Daoy (cell line): ENCODE results near the gene CD300A. TPM values are rescaled to one million over a fixed set of nuclear protein-coding genes. Genes with fewer than 3 reads are reported as not detected.
"Not testable (repeated sequence)": the region's sequence is repeated elsewhere in the genome, so short reads cannot be mapped to it uniquely, and the experiment has no call there.

Source experiments
- DNase-seq: peaks from one replicate; pipeline ENCODE4 v3.0.0-alpha.2; 2015; ENCODE audit warnings: low read depth
- total RNA-seq: library from RNA; depleted of rRNA; stranded (reverse); fragments of >200 nt; shearing (Covaris generic); gene quantifications from 2 replicates; pipeline ENCODE4 v1.2.3, GENCODE V29; 2014

The CD300A gene
- total RNA-seq, 1 experiment from 2014 or later, result not detected

GRCh38 chr17:74518413-74518981, 52.1 kb downstream of the CD300A start:
- DNase-seq, result not testable (repeated sequence)

GRCh38 chr17:74520016-74520434, 53.6 kb downstream of the CD300A start:
- DNase-seq, result no peak

- peak; percentile 45 for DNase-seq
These were observed 54.5 kb downstream of the CD300A start for GRCh38 chr17:74520790-74521480.

DNA sequence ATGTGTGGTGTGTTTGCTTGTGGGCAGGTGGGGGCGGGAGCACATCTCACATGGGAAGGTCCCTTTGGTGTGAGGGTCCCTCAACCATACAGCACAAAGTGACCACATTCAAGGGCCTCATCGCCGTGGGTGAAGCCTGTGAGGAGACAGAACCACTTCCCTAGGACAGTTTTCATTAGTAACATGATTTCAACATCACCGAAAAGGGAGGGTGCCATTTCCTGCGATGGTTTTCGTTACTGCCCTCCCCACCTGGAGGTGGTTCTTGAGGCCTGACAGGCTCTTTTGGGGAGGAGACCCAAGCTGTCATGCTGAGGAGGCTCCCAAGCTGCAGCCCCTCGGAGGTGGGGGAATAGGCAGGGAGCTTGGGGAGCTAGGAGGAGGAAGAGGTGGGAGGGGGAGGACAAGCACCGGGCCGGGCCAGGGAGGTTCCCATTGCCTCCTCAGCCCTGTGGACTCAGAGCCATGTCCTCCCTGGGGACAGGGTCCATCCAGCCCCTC, 55.3 kb downstream of the CD300A start:
- DNase-seq, result no peak

- DNase-seq, result no peak
These were observed 56.1 kb downstream of the CD300A start for GRCh38 chr17:74522381-74523105.

GRCh38 chr17:74523308-74523707, 56.9 kb downstream of the CD300A start:
- no peak for DNase-seq

GRCh38 chr17:74524653-74525464, 58.4 kb downstream of the CD300A start:
- DNase-seq, result no peak

DNA sequence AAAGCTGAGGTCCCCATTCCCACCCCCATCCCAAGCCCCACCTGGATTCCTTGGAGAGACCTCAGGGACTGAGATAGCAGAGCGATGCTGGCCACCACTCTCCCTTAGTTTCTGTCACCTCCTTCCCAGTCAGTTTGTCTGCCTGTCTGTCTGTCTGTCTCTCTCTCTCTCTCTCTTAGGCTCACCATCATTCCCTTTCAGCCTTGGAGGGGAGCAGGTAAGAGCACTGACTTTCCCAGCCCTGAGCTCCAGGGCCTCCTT, 59.0 kb downstream of the CD300A start:
- no peak for DNase-seq

- no peak for DNase-seq
These were observed 59.4 kb downstream of the CD300A start for GRCh38 chr17:74525781-74526288.

- no peak for DNase-seq
These were observed 60.2 kb downstream of the CD300A start for GRCh38 chr17:74526681-74527080.

- DNase-seq, result no peak
These were observed 60.6 kb downstream of the CD300A start for GRCh38 chr17:74527081-74527480.

DNA sequence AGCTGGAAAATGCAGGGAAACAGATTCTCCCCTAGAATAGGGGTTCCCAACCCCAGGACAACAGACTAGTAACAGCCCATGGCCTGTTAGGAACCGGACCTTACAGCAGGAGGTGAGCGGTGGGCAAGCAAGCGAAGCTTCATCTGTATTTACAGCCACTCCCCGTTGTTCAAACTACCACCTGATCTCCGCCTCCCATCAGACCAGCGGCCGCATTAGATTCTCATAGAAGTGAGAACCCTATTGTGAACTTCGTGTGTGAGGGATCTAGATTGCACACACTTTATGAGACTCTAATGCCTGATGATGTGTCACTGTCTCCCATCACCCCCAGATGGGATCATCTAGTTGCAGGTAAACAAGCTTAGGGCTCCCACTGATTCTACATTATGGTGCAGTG, 61.3 kb downstream of the CD300A start:
- DNase-seq, result no peak

GRCh38 chr17:74528491-74529199, 62.2 kb downstream of the CD300A start:
- DNase-seq, result no peak

- DNase-seq, result no peak
These were observed 62.8 kb downstream of the CD300A start for GRCh38 chr17:74529243-74529642.

DNA sequence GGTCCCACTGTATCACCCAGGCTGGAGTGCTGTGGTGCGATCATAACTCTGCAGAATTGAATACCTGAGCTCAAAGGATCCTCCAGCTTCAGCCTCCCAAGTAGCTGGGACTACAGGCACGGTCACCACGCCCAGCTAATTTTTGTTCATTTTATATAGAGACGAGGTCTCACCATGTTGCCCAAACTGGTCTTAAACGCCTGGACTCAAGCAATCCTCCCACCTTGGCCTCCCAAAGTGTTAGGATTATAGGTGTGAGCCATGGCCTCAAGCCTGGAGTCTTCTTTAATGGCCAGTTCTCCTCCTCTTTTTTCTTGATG, 64.4 kb downstream of the CD300A start:
- no peak for DNase-seq

DNA sequence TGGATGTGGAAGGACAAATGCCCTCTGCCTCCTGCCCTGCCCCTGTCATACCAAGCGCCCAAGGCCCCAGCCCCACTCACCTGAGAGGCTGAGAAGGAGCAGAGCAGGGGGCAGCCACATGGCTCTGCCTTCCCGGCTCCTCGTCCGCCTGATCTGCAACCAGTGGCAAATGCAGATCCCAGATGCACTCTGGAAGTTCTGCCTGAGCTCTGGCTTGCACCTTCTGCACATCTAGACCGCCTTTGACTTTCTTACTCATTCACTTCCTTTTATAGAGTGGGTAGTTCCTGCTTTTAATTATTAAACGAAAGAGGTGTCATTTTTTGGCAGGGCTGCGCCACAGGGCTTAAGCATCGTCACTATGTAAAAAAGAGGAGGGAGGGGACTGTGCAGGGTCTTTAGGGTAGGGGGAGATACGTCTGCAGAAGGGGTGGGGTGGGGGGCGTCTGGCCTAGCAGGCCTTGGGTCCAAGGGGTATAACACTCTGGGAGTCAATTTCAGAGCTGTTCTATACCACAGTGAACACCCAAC, 64.9 kb downstream of the CD300A start, which contains the start of gene CD300LB:
Gene CD300LB, minus strand, starts transcription at position 245 of the 531 bp plus-strand sequence. Its CDS starts 125 bp downstream, at position 120.
- no peak for DNase-seq

DNA sequence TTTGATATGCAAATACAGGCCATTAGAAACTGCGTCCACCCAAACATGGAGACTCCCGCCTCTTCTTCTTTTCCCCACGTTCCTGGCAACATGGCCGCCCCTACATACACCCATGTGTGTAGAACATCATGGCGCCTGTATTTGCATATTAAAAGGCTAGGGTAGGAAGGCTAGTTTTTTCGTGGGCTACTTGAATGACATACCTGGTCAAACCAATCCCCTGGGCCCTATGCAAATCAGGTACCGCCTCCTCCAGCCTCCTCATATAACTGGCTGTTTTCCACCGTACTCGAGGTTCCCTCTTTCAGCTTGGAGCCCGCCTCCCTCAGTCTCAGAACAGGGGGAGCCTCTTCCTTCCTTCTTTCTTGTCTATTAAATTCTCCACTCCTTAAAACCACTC, 65.7 kb downstream of the CD300A start:
- DNase-seq, result peak; percentile 60
